HepG2 (cell line): ENCODE data around the gene COPZ1. TPM values are rescaled to one million over a fixed set of nuclear protein-coding genes. Genes with fewer than 3 reads are reported as not detected.

Experiments
- ATRX ChIP-seq: sonication (generic); formaldehyde crosslinking; IDR thresholded peaks from 2 replicates; pipeline ENCODE4 v1.4.0; 2020; ENCODE audit warnings: missing genetic modification reagents, borderline replicate concordance
- CEBPG ChIP-seq: IDR thresholded peaks from 2 replicates; pipeline ENCODE4 v1.6.1; 2016
- ERF ChIP-seq: IDR thresholded peaks from 2 replicates; pipeline ENCODE4 v1.6.1; 2018; ENCODE audit warnings: missing biosample characterization, missing genetic modification reagents
- GATAD2A ChIP-seq: IDR thresholded peaks from 2 replicates; pipeline ENCODE4 v1.6.1; 2016
- HDAC1 ChIP-seq: sonication (generic); formaldehyde crosslinking; IDR thresholded peaks from 2 replicates; pipeline ENCODE4 v1.5.1; 2020; ENCODE audit warnings: mild to moderate bottlenecking, missing genetic modification reagents
- IRF2 ChIP-seq: IDR thresholded peaks from 2 replicates; pipeline ENCODE4 v1.6.1; 2018; ENCODE audit warnings: missing genetic modification reagents, missing compliant biosample characterization
- IRF9 ChIP-seq: sonication (generic); formaldehyde crosslinking; IDR thresholded peaks from 2 replicates; pipeline ENCODE4 v1.8.0; 2022; ENCODE audit warnings: missing genetic modification reagents, mild to moderate bottlenecking, borderline replicate concordance
- KAT2B ChIP-seq: fragments of 150-350 bp; IDR thresholded peaks from 2 replicates; pipeline ENCODE4 v1.6.1; 2014; ENCODE audit warnings: low read depth, low read length, borderline replicate concordance
- MED1 ChIP-seq: sonication (generic); formaldehyde crosslinking; IDR thresholded peaks from 2 replicates; pipeline ENCODE4 v1.4.0; 2020; ENCODE audit warnings: missing genetic modification reagents
- MIER3 ChIP-seq: IDR thresholded peaks from 2 replicates; pipeline ENCODE4 v1.6.1; 2016; ENCODE audit warnings: missing compliant biosample characterization, borderline replicate concordance
- MYC ChIP-seq: sonication (generic); formaldehyde crosslinking; IDR thresholded peaks from 2 replicates; pipeline ENCODE4 v1.9.0; 2021; ENCODE audit warnings: missing genetic modification reagents, borderline replicate concordance
- NR2F1 ChIP-seq, 2 experiments: fragments of 450-650 bp in 1 of 2; formaldehyde crosslinking in 1 of 2; IDR thresholded peaks; 2 replicates each; pipeline versions ENCODE4 v1.5.0 to v1.6.1; 2016 to 2020; ENCODE audit warnings: mild to moderate bottlenecking in 1 of 2, missing compliant biosample characterization in 1 of 2, missing genetic modification reagents in 1 of 2, moderate library complexity in 1 of 2
- ONECUT2 ChIP-seq: sonication (generic); formaldehyde crosslinking; IDR thresholded peaks from 2 replicates; pipeline ENCODE4 v1.4.0; 2020; ENCODE audit warnings: missing genetic modification reagents
- RBAK ChIP-seq: sonication (generic); formaldehyde crosslinking; IDR thresholded peaks from 2 replicates; pipeline ENCODE4 v1.5.1; 2020; ENCODE audit warnings: mild to moderate bottlenecking, missing genetic modification reagents
- SP4 ChIP-seq: sonication (generic); formaldehyde crosslinking; IDR thresholded peaks from 2 replicates; pipeline ENCODE4 v1.8.1; 2023; ENCODE audit warnings: mild to moderate bottlenecking, missing genetic modification reagents
- THAP11 ChIP-seq: IDR thresholded peaks from 2 replicates; pipeline ENCODE4 v1.6.1; 2016; ENCODE audit warnings: missing biosample characterization, missing genetic modification reagents
- ZNF121 ChIP-seq: sonication (generic); formaldehyde crosslinking; IDR thresholded peaks from 2 replicates; pipeline ENCODE4 v1.5.0; 2020; ENCODE audit warnings: mild to moderate bottlenecking, missing genetic modification reagents
- ZNF331 ChIP-seq: sonication (generic); formaldehyde crosslinking; IDR thresholded peaks from 2 replicates; pipeline ENCODE4 v1.4.0; 2020; ENCODE audit warnings: missing genetic modification reagents
- ZNF367 ChIP-seq: sonication (generic); formaldehyde crosslinking; IDR thresholded peaks from 2 replicates; pipeline ENCODE4 v1.4.0; 2020; ENCODE audit warnings: missing genetic modification reagents, borderline replicate concordance
- ZNF710 ChIP-seq: sonication (generic); formaldehyde crosslinking; IDR thresholded peaks from 2 replicates; pipeline ENCODE4 v1.5.0; 2020; ENCODE audit warnings: mild to moderate bottlenecking, missing genetic modification reagents, borderline replicate concordance
- ZNF784 ChIP-seq: sonication (generic); formaldehyde crosslinking; IDR thresholded peaks from 2 replicates; pipeline ENCODE4 v1.5.1; 2020; ENCODE audit warnings: missing genetic modification reagents, mild to moderate bottlenecking, borderline replicate concordance
- polyA plus RNA-seq, 8 experiments: library from polyadenylated mRNA; depleted of rRNA in 3 of 8; stranded (reverse) in 7 of 8; unstranded in 1 of 8; fragments of >200 nt; fragmentation: Illumina TruSeq in 4 of 8; extraction: Trizol in 4 of 8; gene quantifications; 2 replicates each; pipeline versions ENCODE4 v1.2.1 to v1.2.3, GENCODE V29; 2011 to 2016; ENCODE audit warnings: low read depth in 4 of 8, missing spikeins in 1 of 8, mixed read lengths in 1 of 8; ENCODE audit not compliant: insufficient read depth in 1 of 8
- total RNA-seq, 5 experiments: library from RNA; depleted of rRNA; stranded (reverse); fragments of >200 nt; fragmentation: Illumina TruSeq; extraction: Trizol; gene quantifications; 2 replicates each; pipeline ENCODE4 v1.2.3, GENCODE V29; 2016; ENCODE audit warnings: low read depth in 1 of 5
- TF ChIP-seq, protein P1 (sequence below): IDR thresholded peaks from 2 replicates; pipeline ENCODE4 v1.6.1; 2018; ENCODE audit warnings: missing genetic modification reagents
- TF ChIP-seq, protein P2 (sequence below): sonication (generic); formaldehyde crosslinking; IDR thresholded peaks from 2 replicates; pipeline ENCODE4 v1.4.0; 2020; ENCODE audit warnings: missing genetic modification reagents

Gene COPZ1
- total and polyA plus RNA-seq, 2 of the 13 experiments (the other 11 are each of a cell fraction or from before 2014, with no cell fraction given) = 125 to 184 TPM

- TF ChIP-seq, protein P1, sequence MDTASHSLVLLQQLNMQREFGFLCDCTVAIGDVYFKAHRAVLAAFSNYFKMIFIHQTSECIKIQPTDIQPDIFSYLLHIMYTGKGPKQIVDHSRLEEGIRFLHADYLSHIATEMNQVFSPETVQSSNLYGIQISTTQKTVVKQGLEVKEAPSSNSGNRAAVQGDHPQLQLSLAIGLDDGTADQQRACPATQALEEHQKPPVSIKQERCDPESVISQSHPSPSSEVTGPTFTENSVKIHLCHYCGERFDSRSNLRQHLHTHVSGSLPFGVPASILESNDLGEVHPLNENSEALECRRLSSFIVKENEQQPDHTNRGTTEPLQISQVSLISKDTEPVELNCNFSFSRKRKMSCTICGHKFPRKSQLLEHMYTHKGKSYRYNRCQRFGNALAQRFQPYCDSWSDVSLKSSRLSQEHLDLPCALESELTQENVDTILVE (CRISPR knock-in tag) = 0 out of 2 replicates have a peak, but pooled peaks have one; percentile 40
- TF ChIP-seq MYC (peak; percentile 65; the same call in 1 of the 2 replicates), ERF (peak; percentile 75; the same call in 1 of the 2 replicates), HDAC1 (CRISPR knock-in tag) (no peak), ZNF121 (CRISPR knock-in tag) (0 out of 2 replicates have a peak, but pooled peaks have one; percentile 20), ONECUT2 (CRISPR knock-in tag) (no peak), GATAD2A (CRISPR knock-in tag) (peak; percentile 59), MED1 (CRISPR knock-in tag) (peak; percentile 55; the same call in 1 of the 2 replicates), ZNF331 (CRISPR knock-in tag) (no peak; the same call in 1 of the 2 replicates), KAT2B (no peak), ZNF367 (CRISPR knock-in tag) (no peak), ATRX (no peak), MIER3 (CRISPR knock-in tag) (peak; percentile 61; the same call in 1 of the 2 replicates), ZNF710 (0 out of 2 replicates have a peak, but pooled peaks have one; percentile 49), SP4 (CRISPR knock-in tag) (peak; percentile 39; the same call in 1 of the 2 replicates), ZNF784 (CRISPR knock-in tag) (0 out of 2 replicates have a peak, but pooled peaks have one; percentile 68), NR2F1 (CRISPR knock-in tag; IDR thresholded peaks at IDR 0.05) (peak in 1 of 2 experiments; percentile 63; a peak in 2 of 4 replicates), THAP11 (CRISPR knock-in tag) (peak; percentile 38; the same call in 1 of the 2 replicates), CEBPG (CRISPR knock-in tag) (0 out of 2 replicates have a peak, but pooled peaks have one; percentile 17), RBAK (CRISPR knock-in tag) (no peak), IRF2 (CRISPR knock-in tag) (peak; percentile 33; the same call in 1 of the 2 replicates), IRF9 (CRISPR knock-in tag) (no peak)
- TF ChIP-seq, protein P2, sequence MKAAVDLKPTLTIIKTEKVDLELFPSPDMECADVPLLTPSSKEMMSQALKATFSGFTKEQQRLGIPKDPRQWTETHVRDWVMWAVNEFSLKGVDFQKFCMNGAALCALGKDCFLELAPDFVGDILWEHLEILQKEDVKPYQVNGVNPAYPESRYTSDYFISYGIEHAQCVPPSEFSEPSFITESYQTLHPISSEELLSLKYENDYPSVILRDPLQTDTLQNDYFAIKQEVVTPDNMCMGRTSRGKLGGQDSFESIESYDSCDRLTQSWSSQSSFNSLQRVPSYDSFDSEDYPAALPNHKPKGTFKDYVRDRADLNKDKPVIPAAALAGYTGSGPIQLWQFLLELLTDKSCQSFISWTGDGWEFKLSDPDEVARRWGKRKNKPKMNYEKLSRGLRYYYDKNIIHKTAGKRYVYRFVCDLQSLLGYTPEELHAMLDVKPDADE (CRISPR knock-in tag) = no peak
Observed at GRCh38 chr12:54360717-54361456, 36.0 kb downstream of the COPZ1 start (continued).
